Measurements from ENCODE around the gene SEMA4A.

GRCh38 chr1:156149374-156150332, 3.7 kb upstream of the SEMA4A start:
- no peak for TF ChIP-seq ZNF292 (tag by site-specific recombination; IDR thresholded peaks at IDR 0.05; ENCODE audit: borderline replicate concordance, low read depth)
- no peak for TF ChIP-seq ZNF704 (tag by site-specific recombination; IDR thresholded peaks at IDR 0.05)
- no peak for TF ChIP-seq ZNF221 (tag by site-specific recombination; IDR thresholded peaks at IDR 0.05; ENCODE audit: borderline replicate concordance)
- TF ChIP-seq ZNF248 (tag by site-specific recombination; IDR thresholded peaks at IDR 0.05), result no peak
- TF ChIP-seq CTCF (tag by site-specific recombination; IDR thresholded peaks at IDR 0.05), result no peak

Measured in HEK293 (cell line).